ENCODE measurements around the gene GRM4.

DNA sequence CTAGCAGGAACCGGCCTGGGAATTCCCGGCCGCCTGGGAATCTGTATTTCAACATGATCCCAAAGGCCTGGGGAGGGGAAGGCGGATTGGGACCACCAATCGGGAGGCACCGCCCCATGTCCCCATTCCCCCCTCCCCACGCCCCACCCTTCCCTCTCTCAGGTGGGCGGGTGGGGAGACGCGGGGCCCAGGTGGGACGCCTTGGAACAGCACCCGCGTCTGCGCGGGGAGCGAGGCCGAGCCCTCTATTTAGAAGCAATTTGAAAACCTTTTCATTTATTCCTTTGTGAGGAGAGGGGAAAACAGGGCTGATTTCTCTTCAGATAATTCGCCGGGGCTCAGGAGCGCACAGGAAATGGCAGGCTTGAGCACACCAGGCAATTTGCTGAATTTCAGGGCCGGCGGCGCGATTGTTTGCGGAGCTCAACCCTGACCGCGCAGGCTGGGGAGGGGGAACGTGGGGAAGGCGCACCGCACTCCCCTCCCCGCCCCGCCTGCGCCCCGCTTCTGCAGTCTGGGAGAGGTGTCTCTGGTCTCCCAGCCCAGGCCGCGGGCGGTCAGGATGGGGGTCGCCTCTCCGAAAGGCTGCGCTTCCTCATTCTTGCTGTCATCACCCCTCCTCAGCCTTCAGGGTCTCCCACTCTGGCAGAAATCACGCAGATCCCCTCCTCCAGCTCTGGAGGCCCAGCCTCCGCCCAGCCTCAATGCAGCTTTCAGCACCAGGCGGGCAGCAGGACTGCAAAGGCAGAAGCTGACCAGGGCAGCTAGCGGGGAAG lies 170.0 kb downstream of the GRM4 start:
- peak; percentile 39 for TF ChIP-seq EZH2 (IDR thresholded peaks at IDR 0.05)
- TF ChIP-seq, protein P1, sequence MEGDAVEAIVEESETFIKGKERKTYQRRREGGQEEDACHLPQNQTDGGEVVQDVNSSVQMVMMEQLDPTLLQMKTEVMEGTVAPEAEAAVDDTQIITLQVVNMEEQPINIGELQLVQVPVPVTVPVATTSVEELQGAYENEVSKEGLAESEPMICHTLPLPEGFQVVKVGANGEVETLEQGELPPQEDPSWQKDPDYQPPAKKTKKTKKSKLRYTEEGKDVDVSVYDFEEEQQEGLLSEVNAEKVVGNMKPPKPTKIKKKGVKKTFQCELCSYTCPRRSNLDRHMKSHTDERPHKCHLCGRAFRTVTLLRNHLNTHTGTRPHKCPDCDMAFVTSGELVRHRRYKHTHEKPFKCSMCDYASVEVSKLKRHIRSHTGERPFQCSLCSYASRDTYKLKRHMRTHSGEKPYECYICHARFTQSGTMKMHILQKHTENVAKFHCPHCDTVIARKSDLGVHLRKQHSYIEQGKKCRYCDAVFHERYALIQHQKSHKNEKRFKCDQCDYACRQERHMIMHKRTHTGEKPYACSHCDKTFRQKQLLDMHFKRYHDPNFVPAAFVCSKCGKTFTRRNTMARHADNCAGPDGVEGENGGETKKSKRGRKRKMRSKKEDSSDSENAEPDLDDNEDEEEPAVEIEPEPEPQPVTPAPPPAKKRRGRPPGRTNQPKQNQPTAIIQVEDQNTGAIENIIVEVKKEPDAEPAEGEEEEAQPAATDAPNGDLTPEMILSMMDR (IDR thresholded peaks at IDR 0.05), result no peak
